Naive thymus-derived CD4-positive, alpha-beta T cell (primary cell): ENCODE data around the gene DSE. TPM values are rescaled to one million over a fixed set of nuclear protein-coding genes. Genes with fewer than 3 reads are reported as not detected.

Experiments
- ATAC-seq: fragments of 150-1000 bp; cut with Tn5 transposase; 2 replicates; pipeline ENCODE4 v1.10.0; 2021; ENCODE audit warnings: mild to moderate bottlenecking, moderate library complexity
- CTCF ChIA-PET: fragments of 350-600 bp; sonication (Branson Sonifier 250); formaldehyde crosslinking; loops from one replicate; lab custom pipeline; 2021; ENCODE audit warnings: antibody characterized with exemption; lab: Charles Lee
- POLR2A ChIA-PET: fragments of 350-600 bp; sonication (Branson Sonifier 250); formaldehyde crosslinking; loops from one replicate; lab custom pipeline; 2021; ENCODE audit warnings: antibody characterized with exemption, inconsistent platforms; lab: Charles Lee
- DNase-seq, 9 donors: peaks; one replicate each; pipeline versions ENCODE4 v3.0.0 to v3.0.0-alpha.2; 2020 to 2022; ENCODE audit warnings: mixed read lengths in 1 of 9
- H3K27ac ChIP-seq: one replicate; pipeline ENCODE4 v1.7.0; 2013; ENCODE audit warnings: mild to moderate bottlenecking, low read depth, low read length, moderate library complexity
- H3K27me3 ChIP-seq, 2 donors: one replicate each; pipeline ENCODE4 v1.7.0; 2013; ENCODE audit warnings: low read length in 2 of 2, mild to moderate bottlenecking in 2 of 2, moderate library complexity in 2 of 2; ENCODE audit not compliant: control insufficient read depth in 2 of 2, insufficient read depth in 2 of 2
- H3K36me3 ChIP-seq, 3 experiments: 1 replicate in 2 of 3; 2 replicates in 1 of 3; pipeline ENCODE4 v1.7.0; 2013; ENCODE audit warnings: low read length in 3 of 3, mild to moderate bottlenecking in 3 of 3, moderate library complexity in 1 of 3; ENCODE audit not compliant: insufficient read depth in 3 of 3, control insufficient read depth in 2 of 3
- H3K4me1 ChIP-seq, 2 donors: one replicate each; pipeline ENCODE4 v1.7.0; 2013; ENCODE audit warnings: low read length in 2 of 2, mild to moderate bottlenecking in 2 of 2, moderate library complexity in 1 of 2; ENCODE audit not compliant: control insufficient read depth in 2 of 2, insufficient read depth in 2 of 2
- H3K4me3 ChIP-seq: 2 replicates; pipeline ENCODE4 v1.7.0; 2013; ENCODE audit warnings: mild to moderate bottlenecking, low read length
- H3K9me3 ChIP-seq, 3 experiments: 1 replicate in 2 of 3; 2 replicates in 1 of 3; pipeline ENCODE4 v1.7.0; 2013; ENCODE audit warnings: low read length in 3 of 3; ENCODE audit not compliant: control insufficient read depth in 2 of 3
- H3K27ac Mint-ChIP-seq, 9 donors: one replicate each; pipeline ENCODE4 v1.8.0; 2020 to 2022; ENCODE audit warnings: mixed read lengths in 9 of 9, mild to moderate bottlenecking in 8 of 9, moderate library complexity in 5 of 9, inconsistent platforms in 2 of 9
- H3K27me3 Mint-ChIP-seq, 5 donors: one replicate each; pipeline ENCODE4 v1.8.0; 2021 to 2022; ENCODE audit warnings: mixed read lengths in 5 of 5, mild to moderate bottlenecking in 1 of 5
- H3K36me3 Mint-ChIP-seq, 5 donors: one replicate each; pipeline ENCODE4 v1.8.0; 2020 to 2022; ENCODE audit warnings: mixed read lengths in 5 of 5, mild to moderate bottlenecking in 3 of 5, inconsistent platforms in 1 of 5
- H3K4me1 Mint-ChIP-seq, 7 donors: one replicate each; pipeline ENCODE4 v1.8.0; 2020 to 2022; ENCODE audit warnings: mixed read lengths in 7 of 7, mild to moderate bottlenecking in 3 of 7, inconsistent platforms in 1 of 7
- H3K4me3 Mint-ChIP-seq, 10 donors: one replicate each; pipeline ENCODE4 v1.8.0; 2020 to 2022; ENCODE audit warnings: mild to moderate bottlenecking in 10 of 10, mixed read lengths in 10 of 10, moderate library complexity in 6 of 10, inconsistent platforms in 2 of 10
- H3K9me3 Mint-ChIP-seq, 11 donors: one replicate each; pipeline ENCODE4 v1.8.0; 2020 to 2022; ENCODE audit warnings: mixed read lengths in 11 of 11, mild to moderate bottlenecking in 4 of 11, inconsistent platforms in 1 of 11, moderate library complexity in 1 of 11
- intact Hi-C, 2 donors: fragments of 100-400 bp; cut with micrococcal nuclease; formaldehyde crosslinking; loops; one replicate each; pipeline ENCODE4 v1.15.1; 2023
- polyA plus RNA-seq, 2 donors: library from polyadenylated mRNA; unstranded; fragments of 300-500 nt; fragmentation: Illumina TruSeq; gene quantifications; one replicate each; pipeline ENCODE4 v1.2.3, GENCODE V29; 2021
- total RNA-seq, 6 experiments: library from RNA in 5 of 6; stranded (reverse) in 5 of 6; gene quantifications; 1 replicate in 5 of 6; 2 replicates in 1 of 6; pipeline ENCODE4 v1.2.3 and lab custom pipeline; 2021 to 2026

Gene DSE
- total and polyA plus RNA-seq, 7 experiments from 2014 or later = 3.2 to 23.0 (median 7.2) TPM

DNA sequence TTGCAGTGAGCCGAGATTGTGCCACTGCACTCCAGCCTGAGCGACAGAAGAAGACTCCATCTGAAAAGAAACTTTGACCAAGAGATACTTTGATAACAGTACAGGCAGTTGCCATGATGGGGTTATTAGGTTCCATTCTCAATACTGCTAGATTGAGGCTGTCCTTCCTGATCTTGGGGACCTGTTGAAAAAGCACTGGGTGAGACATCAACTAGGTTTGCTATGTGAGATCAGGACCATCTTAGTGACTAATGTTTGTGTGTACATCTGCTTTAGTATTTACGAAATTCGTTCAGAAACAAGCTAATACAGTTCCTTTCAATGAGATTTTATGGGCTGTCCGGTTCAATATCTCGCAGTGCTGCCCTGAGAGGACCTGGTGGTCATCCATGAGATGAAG, 2.6 kb downstream of the DSE start:
- Histone ChIP-seq H3K4me1 (peaks cover 9 to 10% of the 10 kb centered on the region in 2 donors), H3K27me3 (no peaks in the 10 kb centered on the region), H3K4me3 (no peak overlapping the region), H3K27ac (no peak overlapping the region), H3K9me3 (no peaks in the 10 kb centered on the region), H3K36me3 (no peaks in the 10 kb centered on the region)
- Mint-ChIP-seq H3K4me3 (peak overlapping the region in 2 of 10 donors; percentile 9 to 45), H3K9me3 (no peaks in the 10 kb centered on the region), H3K4me1 (peaks cover 9 to 18% (median 11%) of the 10 kb centered on the region in 7 donors), H3K36me3 (no peaks in the 10 kb centered on the region), H3K27ac (no peak overlapping the region), H3K27me3 (peaks cover 7 to 74% (median 26%) of the 10 kb centered on the region in 5 donors)
- intact Hi-C loops = loop anchor here in 1 of 2 donors (5.0 kb wide), 1 partner anchor 86 kb away; no protein-coding TSS in a partner anchor
- ATAC-seq = no peak
- ChIA-PET CTCF (no interaction called here), POLR2A (no interaction called here)
- DNase-seq = no peak

DNA sequence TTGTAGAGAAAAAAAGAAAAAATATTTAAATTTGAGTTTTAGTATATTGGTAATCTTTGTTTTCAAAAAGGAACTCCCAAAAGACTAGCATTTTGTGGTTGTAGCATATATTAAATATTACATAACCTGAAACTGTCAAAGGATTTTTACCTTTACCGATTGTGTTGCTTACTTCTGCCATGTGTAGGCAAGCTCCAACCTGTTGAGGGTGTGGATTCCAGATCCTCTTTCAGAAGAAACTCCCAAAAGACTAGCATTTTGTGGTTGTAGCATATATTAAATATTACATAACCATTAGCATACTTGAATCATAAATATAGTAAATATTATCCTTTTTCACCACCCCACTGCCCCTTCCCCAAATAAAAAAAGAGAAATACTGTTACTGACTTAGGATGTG, 3.2 kb downstream of the DSE start:
- Histone ChIP-seq H3K4me3 (no peak overlapping the region), H3K9me3 (no peaks in the 10 kb centered on the region), H3K36me3 (no peaks in the 10 kb centered on the region), H3K27ac (no peak overlapping the region), H3K4me1 (peaks cover 9 to 10% of the 10 kb centered on the region in 2 donors), H3K27me3 (no peaks in the 10 kb centered on the region)
- Mint-ChIP-seq H3K27me3 (peaks cover 7 to 74% (median 26%) of the 10 kb centered on the region in 5 donors), H3K4me3 (no peak overlapping the region), H3K36me3 (no peaks in the 10 kb centered on the region), H3K4me1 (peaks cover 9 to 18% (median 11%) of the 10 kb centered on the region in 7 donors), H3K9me3 (no peaks in the 10 kb centered on the region), H3K27ac (no peak overlapping the region)
- ATAC-seq = no peak
- intact Hi-C loops = loop anchor here in 1 of 2 donors (5.0 kb wide), 1 partner anchor 87 kb away; no protein-coding TSS in a partner anchor
- ChIA-PET POLR2A (no interaction called here), CTCF (no interaction called here)
- no peak for DNase-seq

DNA sequence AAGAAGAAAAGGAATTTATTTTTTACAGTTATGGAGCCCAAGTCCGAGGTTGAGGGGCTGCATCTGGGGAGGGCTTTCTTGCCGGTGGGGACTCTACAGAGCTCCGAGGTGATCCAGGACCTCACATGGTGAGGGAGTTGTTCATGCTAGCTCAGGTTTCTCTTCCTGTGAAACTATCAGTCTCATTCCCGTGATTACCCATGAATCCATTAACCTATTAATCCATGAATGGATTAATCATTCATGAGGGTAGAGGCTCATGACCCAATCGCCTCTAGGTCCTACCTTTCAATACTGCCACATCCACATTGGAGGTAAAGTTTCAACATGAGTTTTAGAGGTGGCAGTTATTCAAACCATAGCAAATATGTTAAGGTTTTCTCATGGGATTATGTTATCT, 3.8 kb downstream of the DSE start:
- no peaks in the 10 kb centered on the region for H3K36me3 Mint-ChIP-seq
- DNase-seq = no peak
- intact Hi-C loops = loop anchor here in 1 of 2 donors (5.0 kb wide), 1 partner anchor 87 kb away; no protein-coding TSS in a partner anchor
- no peak overlapping the region for H3K4me3 Mint-ChIP-seq
- no peaks in the 10 kb centered on the region for H3K9me3 Mint-ChIP-seq
- H3K27ac Mint-ChIP-seq = no peak overlapping the region
- Histone ChIP-seq H3K27ac (no peak overlapping the region), H3K27me3 (no peaks in the 10 kb centered on the region), H3K4me3 (no peak overlapping the region), H3K4me1 (peaks cover 9 to 10% of the 10 kb centered on the region in 2 donors), H3K36me3 (no peaks in the 10 kb centered on the region), H3K9me3 (no peaks in the 10 kb centered on the region)
- ChIA-PET POLR2A (no interaction called here), CTCF (no interaction called here)
- H3K4me1 Mint-ChIP-seq = peaks cover 8 to 16% (median 9%) of the 10 kb centered on the region in 7 donors
- H3K27me3 Mint-ChIP-seq = peaks cover 7 to 73% (median 26%) of the 10 kb centered on the region in 5 donors
- ATAC-seq = no peak

DNA sequence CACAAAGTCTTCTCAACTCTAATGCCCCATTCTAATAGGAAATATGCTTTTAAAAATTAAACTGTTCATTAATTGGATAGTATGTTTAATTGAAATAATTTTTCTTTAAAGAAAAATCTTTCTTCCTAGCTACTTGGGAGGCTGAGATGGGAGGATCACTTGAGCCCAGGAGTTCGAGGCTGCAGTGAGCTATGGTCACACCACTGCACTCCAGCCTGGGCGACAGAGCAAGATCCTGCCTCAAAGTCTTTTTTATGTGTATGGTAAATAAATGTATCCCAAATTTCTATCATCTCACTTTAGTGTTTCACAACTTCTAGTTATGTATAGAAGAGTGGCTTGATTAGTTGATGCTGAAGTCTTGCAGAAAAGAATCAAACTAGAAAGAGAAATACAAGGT, 4.5 kb downstream of the DSE start:
- no peak overlapping the region for H3K4me3 Mint-ChIP-seq
- no peaks in the 10 kb centered on the region for H3K9me3 ChIP-seq
- H3K9me3 Mint-ChIP-seq = no peaks in the 10 kb centered on the region
- no peaks in the 10 kb centered on the region for H3K36me3 Mint-ChIP-seq
- H3K27ac Mint-ChIP-seq = no peak overlapping the region
- no peak overlapping the region for H3K4me3 ChIP-seq
- DNase-seq (no peak), ATAC-seq (no peak)
- ChIA-PET POLR2A (no interaction called here), CTCF (no interaction called here)
- intact Hi-C loops = no loop called here
- no peak overlapping the region for H3K27ac ChIP-seq
- peaks cover 7 to 73% (median 28%) of the 10 kb centered on the region in 5 donors for H3K27me3 Mint-ChIP-seq
- no peaks in the 10 kb centered on the region for H3K36me3 ChIP-seq
- H3K4me1 Mint-ChIP-seq = peaks cover under 1 to 9% (median 2%) of the 10 kb centered on the region in 7 donors
- H3K4me1 ChIP-seq = peaks cover 2 to 4% of the 10 kb centered on the region in 2 donors
- no peaks in the 10 kb centered on the region for H3K27me3 ChIP-seq

DNA sequence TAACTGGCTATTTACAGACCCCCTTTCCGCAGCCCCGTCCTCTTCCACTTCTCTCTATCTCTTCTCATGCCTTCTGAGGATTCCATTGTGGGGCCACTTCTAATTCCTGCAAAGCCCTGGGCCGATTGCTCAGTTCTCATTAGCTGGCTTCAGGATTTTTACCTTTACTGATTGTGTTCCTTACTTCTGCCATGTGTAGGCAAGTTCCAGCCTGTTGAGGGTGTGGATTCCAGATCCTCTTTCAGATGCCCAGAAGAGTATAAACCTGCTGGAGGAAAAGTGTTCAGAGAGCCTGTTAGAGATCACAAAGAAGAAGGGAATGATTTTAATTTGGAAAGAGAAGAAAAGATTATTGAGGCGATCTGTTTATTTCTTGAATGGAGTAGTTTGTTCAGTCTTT, 5.4 kb downstream of the DSE start:
- CTCF ChIA-PET = no interaction called here
- Mint-ChIP-seq H3K27me3 (peaks cover 10 to 73% (median 33%) of the 10 kb centered on the region in 5 donors), H3K9me3 (no peaks in the 10 kb centered on the region)

DNA sequence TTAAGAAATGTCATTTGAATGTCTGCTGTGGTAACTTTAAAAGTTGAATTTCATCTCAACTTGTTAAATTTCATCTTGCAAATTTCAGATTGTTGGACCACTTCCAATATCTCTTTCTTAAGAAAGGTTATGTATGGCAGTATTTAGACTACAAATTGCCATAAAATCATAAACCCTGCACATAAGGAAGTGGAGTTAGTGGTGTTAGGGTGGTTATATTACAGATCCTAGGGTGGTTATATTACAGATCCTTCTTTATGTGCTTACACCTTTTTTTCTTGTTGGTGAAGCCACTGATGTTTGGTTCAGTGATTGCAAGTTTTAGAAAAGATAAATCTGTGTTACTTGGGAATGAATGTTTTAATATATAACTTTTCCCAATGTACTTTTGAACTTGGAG, 9.0 kb downstream of the DSE start:
- Histone ChIP-seq H3K9me3 (no peaks in the 10 kb centered on the region), H3K4me3 (no peak overlapping the region), H3K27ac (no peak overlapping the region), H3K27me3 (no peaks in the 10 kb centered on the region), H3K4me1 (no peaks in the 10 kb centered on the region), H3K36me3 (no peaks in the 10 kb centered on the region)
- H3K27ac Mint-ChIP-seq = no peak overlapping the region
- DNase-seq (no peak), ATAC-seq (no peak)
- H3K27me3 Mint-ChIP-seq = peaks cover 9 to 64% (median 21%) of the 10 kb centered on the region in 5 donors
- intact Hi-C loops = no loop called here
- ChIA-PET POLR2A (no interaction called here), CTCF (no interaction called here)
- H3K4me3 Mint-ChIP-seq = no peak overlapping the region
- H3K36me3 Mint-ChIP-seq = peaks cover 0 to 4% (median 0%) of the 10 kb centered on the region in 5 donors
- H3K4me1 Mint-ChIP-seq = peaks cover 0 to 2% (median 0%) of the 10 kb centered on the region in 7 donors
- no peaks in the 10 kb centered on the region for H3K9me3 Mint-ChIP-seq

More for the DNA sequence above, 5.4 kb downstream of the DSE start:
- POLR2A ChIA-PET = no interaction called here
- Histone ChIP-seq H3K27me3 (no peaks in the 10 kb centered on the region), H3K9me3 (no peaks in the 10 kb centered on the region), H3K36me3 (no peaks in the 10 kb centered on the region), H3K4me3 (no peak overlapping the region), H3K27ac (no peak overlapping the region), H3K4me1 (peaks cover 0 to 4% of the 10 kb centered on the region in 2 donors)
- ATAC-seq (no peak), DNase-seq (no peak)
- H3K4me3 Mint-ChIP-seq = no peak overlapping the region
- intact Hi-C loops = no loop called here
- H3K27ac Mint-ChIP-seq = no peak overlapping the region
- H3K4me1 Mint-ChIP-seq = peaks cover 0 to 6% (median 0%) of the 10 kb centered on the region in 7 donors
- H3K36me3 Mint-ChIP-seq = no peaks in the 10 kb centered on the region

DNA sequence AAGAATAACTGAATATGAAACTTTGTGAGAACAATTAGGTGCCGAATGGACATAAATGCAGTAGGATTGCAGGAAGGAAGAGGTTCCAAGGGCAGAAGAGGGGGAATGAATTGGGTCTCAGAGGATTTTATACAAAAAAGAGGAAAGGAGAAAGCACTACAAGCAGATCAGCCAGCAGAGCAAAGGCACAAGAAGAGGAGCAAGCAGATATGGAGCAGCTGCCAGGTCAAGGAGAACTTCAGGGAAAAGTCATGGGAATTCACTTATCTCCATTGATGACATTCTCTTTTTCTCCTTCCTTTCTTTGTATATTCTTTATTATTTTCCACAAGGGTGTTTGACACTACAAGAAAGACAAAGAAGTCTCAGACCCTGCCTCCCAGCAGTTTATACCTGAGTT, 9.6 kb downstream of the DSE start:
- Mint-ChIP-seq H3K27ac (no peak overlapping the region), H3K9me3 (no peaks in the 10 kb centered on the region), H3K4me1 (peaks cover 0 to 2% (median 0%) of the 10 kb centered on the region in 7 donors), H3K27me3 (peaks cover 9 to 65% (median 19%) of the 10 kb centered on the region in 5 donors), H3K4me3 (no peak overlapping the region), H3K36me3 (peaks cover 0 to 4% (median 0%) of the 10 kb centered on the region in 5 donors)
- Histone ChIP-seq H3K27ac (no peak overlapping the region), H3K36me3 (no peaks in the 10 kb centered on the region), H3K9me3 (no peaks in the 10 kb centered on the region), H3K4me1 (no peaks in the 10 kb centered on the region), H3K4me3 (no peak overlapping the region), H3K27me3 (no peaks in the 10 kb centered on the region)
- no peak for DNase-seq
- POLR2A ChIA-PET = no interaction called here
- intact Hi-C loops = no loop called here
- CTCF ChIA-PET = no interaction called here
- ATAC-seq = no peak
